GM12874 (cell line): ENCODE measurements around the gene PCDH12.

Experiments used
- TF ChIP-seq, protein P1 (sequence below): IDR thresholded peaks from 2 replicates; pipeline ENCODE4 v1.5.1; 2011; ENCODE audit warnings: low read depth, mild to moderate bottlenecking, control low read depth, low read length, moderate library complexity; ENCODE audit not compliant: insufficient read depth

The PCDH12 gene

DNA sequence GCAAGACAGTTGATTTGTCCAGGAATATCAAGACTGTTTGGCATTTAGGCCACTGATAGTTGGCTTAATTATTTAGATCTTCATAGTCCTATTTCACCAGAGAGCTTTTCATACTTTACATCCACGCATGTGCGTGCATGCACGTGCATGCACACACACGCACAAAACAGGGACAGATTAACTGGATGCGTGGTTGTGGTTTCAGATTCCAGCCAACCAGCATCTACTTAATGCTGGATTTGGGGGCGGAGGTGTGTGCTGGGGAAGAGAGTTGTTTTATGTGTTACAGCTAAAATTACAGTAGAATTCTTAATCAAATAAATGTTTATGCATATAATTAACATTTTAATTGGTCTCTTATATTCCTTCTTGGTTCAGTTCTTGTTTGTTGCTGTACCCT is 18.2 kb upstream of the PCDH12 start:
- TF ChIP-seq, protein P1, sequence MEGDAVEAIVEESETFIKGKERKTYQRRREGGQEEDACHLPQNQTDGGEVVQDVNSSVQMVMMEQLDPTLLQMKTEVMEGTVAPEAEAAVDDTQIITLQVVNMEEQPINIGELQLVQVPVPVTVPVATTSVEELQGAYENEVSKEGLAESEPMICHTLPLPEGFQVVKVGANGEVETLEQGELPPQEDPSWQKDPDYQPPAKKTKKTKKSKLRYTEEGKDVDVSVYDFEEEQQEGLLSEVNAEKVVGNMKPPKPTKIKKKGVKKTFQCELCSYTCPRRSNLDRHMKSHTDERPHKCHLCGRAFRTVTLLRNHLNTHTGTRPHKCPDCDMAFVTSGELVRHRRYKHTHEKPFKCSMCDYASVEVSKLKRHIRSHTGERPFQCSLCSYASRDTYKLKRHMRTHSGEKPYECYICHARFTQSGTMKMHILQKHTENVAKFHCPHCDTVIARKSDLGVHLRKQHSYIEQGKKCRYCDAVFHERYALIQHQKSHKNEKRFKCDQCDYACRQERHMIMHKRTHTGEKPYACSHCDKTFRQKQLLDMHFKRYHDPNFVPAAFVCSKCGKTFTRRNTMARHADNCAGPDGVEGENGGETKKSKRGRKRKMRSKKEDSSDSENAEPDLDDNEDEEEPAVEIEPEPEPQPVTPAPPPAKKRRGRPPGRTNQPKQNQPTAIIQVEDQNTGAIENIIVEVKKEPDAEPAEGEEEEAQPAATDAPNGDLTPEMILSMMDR = no peak

DNA sequence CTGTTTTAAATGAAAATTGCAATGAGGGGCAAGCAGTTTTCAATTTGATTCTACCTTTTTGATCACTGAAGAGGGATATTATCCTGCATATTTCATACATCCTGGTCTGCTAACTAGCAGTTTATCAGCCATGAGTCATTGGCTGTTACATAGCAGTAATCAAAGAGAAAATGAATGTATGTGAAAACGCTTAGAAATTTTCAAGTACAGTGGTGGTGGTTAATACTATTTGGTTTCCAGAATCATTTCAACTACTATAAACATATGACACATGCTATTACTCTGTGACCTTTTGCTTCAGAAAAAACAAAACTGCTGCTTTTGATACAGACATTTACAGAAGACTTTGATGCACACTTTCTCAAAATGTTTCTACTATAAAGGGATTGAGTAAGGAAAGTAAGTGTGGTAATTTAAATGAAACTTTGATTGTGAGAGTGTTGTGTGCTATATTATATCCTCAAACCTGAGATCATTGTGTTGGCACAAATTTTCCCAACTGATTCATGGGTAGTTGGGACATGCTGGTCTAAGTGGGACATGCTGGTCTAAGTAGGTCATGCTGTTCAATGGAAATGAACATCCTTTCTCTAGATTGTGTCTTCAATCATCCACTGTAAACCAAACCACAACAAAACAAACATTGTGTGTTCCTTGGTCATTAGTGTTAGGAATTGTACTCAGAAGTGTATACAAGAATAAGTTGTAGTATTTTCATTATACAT is 16.0 kb upstream of the PCDH12 start:
- TF ChIP-seq, protein P1 = no peak

DNA sequence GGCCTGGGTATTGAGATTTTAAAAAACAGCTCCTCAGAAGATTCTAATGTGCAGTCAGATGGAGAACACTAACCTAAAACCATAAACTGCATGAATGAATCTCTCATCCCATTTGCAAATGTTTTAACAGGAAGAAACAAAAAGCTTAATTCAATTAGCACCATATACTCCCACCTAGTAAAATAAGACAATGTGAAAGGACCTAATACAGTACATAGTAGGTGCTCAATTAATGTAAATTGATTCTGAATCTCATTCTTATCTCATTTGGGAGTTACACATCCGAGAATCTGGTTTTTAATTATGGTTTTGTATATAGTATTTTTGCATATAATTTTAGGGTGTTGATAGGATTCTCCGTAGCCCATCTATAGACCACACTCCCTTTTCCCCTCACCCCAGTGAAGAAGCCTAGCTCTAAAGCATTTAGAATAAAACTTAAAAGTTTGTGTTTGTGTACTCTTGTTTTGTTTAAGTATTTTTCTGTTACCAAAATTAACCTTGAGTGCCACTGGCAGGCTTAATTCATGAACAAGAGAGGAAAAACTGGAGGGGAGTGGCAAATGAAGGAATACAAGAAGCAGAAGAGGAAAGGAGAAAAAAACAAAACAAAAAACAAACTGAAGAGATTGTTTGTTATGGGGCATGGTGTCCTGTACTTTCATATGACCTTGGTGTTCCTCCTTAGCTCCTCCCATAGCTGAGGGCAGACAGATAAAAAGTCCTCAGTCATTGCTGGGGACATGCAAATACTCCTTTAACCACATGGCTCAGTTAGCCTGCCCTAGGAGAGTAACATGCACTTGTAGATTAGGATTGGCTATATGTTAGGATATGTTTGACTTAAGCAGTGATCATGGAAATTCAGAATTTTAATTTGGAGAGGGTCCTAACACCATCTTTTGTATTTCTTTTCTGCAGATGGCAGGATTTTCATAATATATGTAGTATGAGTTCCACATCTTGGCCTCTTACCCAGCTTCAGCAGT is 12.1 kb upstream of the PCDH12 start:
- TF ChIP-seq, protein P1 = no peak

DNA sequence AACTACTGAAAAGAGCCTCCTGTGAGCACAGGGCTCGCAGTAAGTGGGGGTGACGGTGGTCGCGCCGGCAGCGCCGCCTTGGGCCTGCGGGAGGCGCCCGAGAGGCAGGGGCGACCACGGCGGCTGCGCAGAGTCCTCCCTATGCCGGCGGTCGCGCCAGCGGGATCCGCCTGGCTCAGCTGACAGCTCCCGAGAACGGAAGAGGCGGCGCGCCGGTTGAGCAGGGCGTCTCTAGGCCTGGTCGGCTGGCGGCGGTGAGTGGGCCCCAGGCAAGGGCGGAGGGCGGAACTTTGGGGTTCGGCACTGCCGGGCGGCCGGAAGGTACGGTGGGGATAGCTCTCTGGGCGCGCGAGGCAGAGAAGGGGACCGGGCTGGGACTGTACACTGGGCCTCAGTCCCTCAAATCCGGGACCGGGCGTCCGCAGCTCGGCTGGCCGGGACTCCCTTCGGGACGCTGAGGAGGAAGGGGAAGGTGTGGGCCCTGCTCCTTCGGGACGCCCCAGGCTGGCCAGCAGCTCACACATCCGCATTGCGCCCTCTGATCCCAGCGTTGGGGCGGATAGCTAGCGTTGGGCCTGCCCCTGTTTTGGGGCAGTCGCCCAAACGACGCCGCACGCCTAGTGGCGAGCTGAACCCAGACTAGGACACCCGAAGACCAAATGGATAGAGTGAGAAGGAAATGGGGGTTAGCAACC is 11.1 kb upstream of the PCDH12 start, which contains the start of gene RNF14:
TSS of gene RNF14 (plus strand) at position 192 of the 695 bp plus-strand sequence. CDS start 4,484 bp downstream, outside the sequence.
- TF ChIP-seq, protein P1 = peak; percentile 99

DNA sequence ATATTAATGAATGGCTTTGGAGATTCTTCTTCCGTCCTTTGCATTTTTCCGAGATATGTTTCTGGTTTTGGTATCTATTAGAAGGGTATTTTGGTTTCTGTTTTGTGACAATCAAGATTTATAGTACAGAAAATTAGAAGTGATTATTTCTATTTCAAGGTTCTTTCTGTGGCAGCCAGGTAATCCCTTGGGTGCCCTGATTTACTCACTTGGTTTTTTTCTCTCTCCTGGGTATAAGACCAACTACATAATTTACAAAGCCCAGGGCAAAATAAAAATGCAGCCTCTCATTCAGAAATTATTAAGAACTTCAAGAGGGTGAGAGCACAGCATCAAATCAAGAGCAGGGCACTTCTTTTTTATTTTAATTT is 8.9 kb upstream of the PCDH12 start:
- TF ChIP-seq, protein P1 = no peak

DNA sequence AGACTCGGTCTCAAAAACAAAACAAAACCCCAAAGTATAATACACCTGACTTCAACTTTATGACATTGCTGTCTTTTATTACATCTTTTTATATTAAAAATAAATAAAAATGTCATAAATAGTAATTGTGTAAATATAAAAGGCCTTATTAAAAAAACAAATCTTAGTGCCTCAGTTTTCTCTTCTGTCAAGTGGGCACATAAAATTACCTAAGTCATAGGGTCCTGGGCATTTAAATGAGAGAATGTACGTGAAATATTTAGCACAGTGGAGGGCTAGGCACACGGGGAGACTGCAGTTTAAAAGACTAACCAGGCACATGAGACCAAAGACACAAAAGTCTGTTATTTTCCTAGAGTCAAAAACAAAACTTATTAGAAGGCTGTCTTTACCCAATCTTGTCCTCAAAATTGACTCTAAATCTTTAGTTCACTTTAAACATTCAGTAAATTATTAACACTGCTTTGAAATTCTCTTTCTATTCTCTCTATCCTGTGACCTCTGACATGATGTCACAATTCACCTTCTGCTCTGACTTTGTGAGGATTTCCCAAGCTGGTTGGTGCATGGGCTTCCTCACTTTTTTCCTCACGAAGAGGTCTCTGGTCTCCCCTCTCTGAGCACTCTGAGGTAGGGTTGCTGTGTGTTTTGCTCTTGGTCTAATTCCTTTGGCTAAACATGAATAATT is 8.4 kb upstream of the PCDH12 start:
- TF ChIP-seq, protein P1 = no peak
